OCI-LY3 (cell line): ENCODE measurements around the gene EPHB6.

ENCODE experiments used
- H2AFZ ChIP-seq: fragments of 200-600, 300-600 bp; shearing (Covaris generic); 2 replicates; pipeline ENCODE4 v1.6.0; 2014; ENCODE audit warnings: antibody characterized with exemption, low read depth, low read length
- H3K27ac ChIP-seq: fragments of 200-600, 300-600 bp; sonication (generic); 2 replicates; pipeline ENCODE4 v1.5.1; 2014; ENCODE audit warnings: mild to moderate bottlenecking, low read length, moderate library complexity, mixed read lengths
- H3K27me3 ChIP-seq: fragments of 200-600, 300-600 bp; sonication (generic); 2 replicates; pipeline ENCODE4 v1.6.1; 2014; ENCODE audit warnings: low read depth, low read length, mixed read lengths
- H3K36me3 ChIP-seq: fragments of 200-600, 300-600 bp; sonication (generic); replicated peaks from 2 replicates; pipeline ENCODE3; 2014; ENCODE audit warnings: low read depth, low read length, mixed read lengths
- H3K4me1 ChIP-seq: fragments of 300-600, 200-600 bp; sonication (generic); 2 replicates; pipeline ENCODE4 v1.6.1; 2014; ENCODE audit warnings: low read length, mixed read lengths
- H3K4me2 ChIP-seq: fragments of 200-600, 300-600 bp; sonication (generic); 2 replicates; pipeline ENCODE4 v1.6.1; 2014; ENCODE audit warnings: low read length, mixed read lengths
- H3K4me3 ChIP-seq: fragments of 300-600, 200-600 bp; sonication (generic); 2 replicates; pipeline ENCODE4 v1.5.1; 2014; ENCODE audit warnings: antibody characterized with exemption, mild to moderate bottlenecking, low read length, moderate library complexity
- H3K79me2 ChIP-seq: fragments of 300-600, 200-600 bp; shearing (Covaris generic); 2 replicates; pipeline ENCODE4 v1.6.1; 2014; ENCODE audit warnings: mild to moderate bottlenecking, low read length, mixed read lengths
- H3K9ac ChIP-seq: fragments of 300-600, 200-600 bp; shearing (Covaris generic); 2 replicates; pipeline ENCODE4 v1.6.0; 2014; ENCODE audit warnings: mild to moderate bottlenecking, low read length, moderate library complexity
- H3K9me3 ChIP-seq: fragments of 200-600, 300-600 bp; shearing (Covaris generic); 2 replicates; pipeline ENCODE4 v1.6.1; 2014; ENCODE audit warnings: low read length, mixed read lengths; ENCODE audit not compliant: insufficient read depth
- H4K20me1 ChIP-seq: fragments of 200-600, 300-600 bp; sonication (generic); 2 replicates; pipeline ENCODE4 v1.6.1; 2016; ENCODE audit warnings: low read length, mixed read lengths; ENCODE audit not compliant: insufficient read depth
- CTCF ChIP-seq: fragments of 200-600, 300-600 bp; sonication (generic); IDR thresholded peaks from 2 replicates; pipeline ENCODE4 v1.5.1; 2014; ENCODE audit warnings: antibody characterized with exemption, low read length, low read depth
- EZH2phosphoT487 ChIP-seq: fragments of 200-600 bp; shearing (Covaris generic); IDR thresholded peaks from 2 replicates; pipeline ENCODE4 v1.6.1; 2018; ENCODE audit warnings: antibody characterized with exemption, mixed run types, low read depth

The EPHB6 gene

GRCh38 chr7:142819530-142819929, 35.3 kb upstream of the EPHB6 start:
- Histone ChIP-seq H3K4me2 (no peak overlapping the region), H3K27ac (no peak overlapping the region), H3K79me2 (no peaks in the 10 kb centered on the region), H3K9me3 (no peaks in the 10 kb centered on the region), H3K4me3 (no peak overlapping the region), H3K27me3 (no peaks in the 10 kb centered on the region; the same call in 1 of the 2 replicates), H3K9ac (no peak overlapping the region), H2AFZ (no peak overlapping the region), H4K20me1 (no peaks in the 10 kb centered on the region), H3K4me1 (no peaks in the 10 kb centered on the region), H3K36me3 (no peaks in the 10 kb centered on the region)
- TF ChIP-seq EZH2phosphoT487 = no peak

DNA sequence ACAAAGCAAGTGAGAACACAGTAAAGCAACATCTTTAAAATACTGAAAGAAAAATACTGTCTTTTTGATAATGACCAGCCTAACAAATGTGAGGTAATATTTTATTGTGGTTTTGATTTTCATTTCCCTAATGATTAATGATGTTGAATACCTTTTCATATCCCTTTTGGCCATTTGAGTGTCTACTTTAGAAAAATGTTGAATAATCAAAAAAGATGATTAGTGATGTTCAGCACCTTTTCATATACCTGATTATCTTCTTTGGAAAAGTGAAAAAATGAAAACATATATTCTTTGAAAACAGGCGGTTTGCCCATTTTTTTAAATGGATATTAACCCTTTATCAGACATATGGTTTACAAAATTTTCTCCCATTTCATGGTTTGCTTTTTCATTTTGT, 32.2 kb upstream of the EPHB6 start:
- Histone ChIP-seq H2AFZ (no peak overlapping the region), H3K27me3 (no peaks in the 10 kb centered on the region), H3K9me3 (no peaks in the 10 kb centered on the region), H3K79me2 (no peaks in the 10 kb centered on the region), H3K27ac (no peak overlapping the region), H3K4me3 (no peak overlapping the region), H3K36me3 (no peaks in the 10 kb centered on the region), H3K9ac (no peak overlapping the region), H3K4me1 (no peaks in the 10 kb centered on the region), H3K4me2 (no peak overlapping the region), H4K20me1 (no peaks in the 10 kb centered on the region)
- no peak for TF ChIP-seq CTCF
- TF ChIP-seq EZH2phosphoT487 = no peak

GRCh38 chr7:142827951-142828500, 26.9 kb upstream of the EPHB6 start:
- H3K4me1 ChIP-seq = peaks cover 23% of the 10 kb centered on the region
- H3K79me2 ChIP-seq = no peaks in the 10 kb centered on the region
- H4K20me1 ChIP-seq = no peaks in the 10 kb centered on the region
- no peak overlapping the region for H3K9ac ChIP-seq
- no peaks in the 10 kb centered on the region for H3K27me3 ChIP-seq
- no peak for TF ChIP-seq EZH2phosphoT487
- no peak for TF ChIP-seq CTCF
- H3K4me2 ChIP-seq = no peak overlapping the region
- H3K36me3 ChIP-seq = no peaks in the 10 kb centered on the region
- H3K4me3 ChIP-seq = no peak overlapping the region
- no peak overlapping the region for H2AFZ ChIP-seq
- no peaks in the 10 kb centered on the region for H3K9me3 ChIP-seq
- H3K27ac ChIP-seq = no peak overlapping the region

DNA sequence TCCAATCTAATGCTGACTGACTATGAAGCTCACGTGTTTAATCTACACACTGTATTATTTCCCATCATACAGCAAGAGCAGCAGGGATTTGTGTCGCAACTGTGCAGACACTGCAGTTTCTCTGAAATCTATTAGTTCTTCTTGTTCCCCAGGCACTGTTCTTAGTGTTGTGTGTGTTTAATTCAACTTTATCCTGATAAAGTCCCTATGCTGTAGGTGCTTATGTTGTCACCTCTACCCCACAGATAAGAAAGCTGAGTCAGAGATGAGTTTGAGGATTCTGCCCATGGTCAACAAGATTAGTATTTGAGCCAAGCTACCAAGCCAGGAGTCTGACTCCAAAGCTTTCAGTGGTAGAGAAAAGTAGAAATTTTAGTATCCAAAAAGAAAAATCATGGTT, 22.5 kb upstream of the EPHB6 start:
- H3K79me2 ChIP-seq = no peaks in the 10 kb centered on the region
- H3K9me3 ChIP-seq = no peaks in the 10 kb centered on the region
- peaks cover 32% of the 10 kb centered on the region for H3K4me1 ChIP-seq
- H3K4me2 ChIP-seq = peak overlapping the region; percentile 29
- no peaks in the 10 kb centered on the region for H4K20me1 ChIP-seq
- TF ChIP-seq CTCF (no peak), EZH2phosphoT487 (no peak)
- H3K27me3 ChIP-seq = no peaks in the 10 kb centered on the region
- H3K36me3 ChIP-seq = no peaks in the 10 kb centered on the region
- peak overlapping the region; percentile 25; the same call in 1 of the 2 replicates for H2AFZ ChIP-seq
- no peak overlapping the region for H3K4me3 ChIP-seq
- H3K9ac ChIP-seq = no peak overlapping the region
- no peak overlapping the region for H3K27ac ChIP-seq
